GM12891 (cell line): ENCODE measurements around the gene SKOR2.

Experiments used
- POLR2AphosphoS5 ChIP-seq: IDR thresholded peaks from 2 replicates; pipeline ENCODE4 v1.6.1; 2011; ENCODE audit warnings: low read depth, low read length, control low read depth
- TAF1 ChIP-seq: IDR thresholded peaks from 2 replicates; pipeline ENCODE4 v1.6.1; 2011; ENCODE audit warnings: low read depth, low read length, control low read depth

DNA sequence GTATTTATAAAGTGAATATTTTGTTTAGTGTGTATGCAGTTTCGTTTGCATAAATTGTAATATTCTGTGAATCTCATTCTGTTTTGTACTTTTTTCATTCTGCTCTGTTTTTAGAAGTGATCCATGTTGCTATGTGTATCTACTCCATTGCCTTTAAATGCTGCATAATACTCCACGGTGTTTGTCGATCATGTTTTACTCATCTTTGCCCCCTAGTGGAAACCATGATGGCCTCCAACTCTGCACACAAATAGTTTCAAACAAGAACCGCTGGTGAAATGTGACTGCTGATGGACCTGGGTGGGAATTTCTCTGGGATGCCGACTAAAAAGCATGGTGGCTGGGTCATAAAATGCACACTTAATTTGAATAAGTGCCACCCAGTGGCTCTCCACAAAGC is 32.0 kb upstream of the SKOR2 start:
- no peak for TF ChIP-seq TAF1
- TF ChIP-seq POLR2AphosphoS5 = no peak
